Keratinocyte (primary cell): ENCODE results near the gene EIF4ENIF1. TPM values are rescaled to one million over a fixed set of nuclear protein-coding genes. Genes with fewer than 3 reads are reported as not detected.

Experiments used
- DNase-seq: peaks from one replicate; pipeline ENCODE4 v3.0.0-alpha.2; 2011; ENCODE audit warnings: low read depth, missing footprints, low spot score
- FAIRE-seq: peaks from 2 replicates; lab custom pipeline; 2011; peaks lifted over from hg19 to GRCh38; lab: Jason Lieb, UNC
- H2AFZ ChIP-seq: 2 replicates; pipeline ENCODE4 v1.6.0; 2012; ENCODE audit warnings: low read length, control low read depth, inconsistent platforms; ENCODE audit not compliant: control insufficient read depth
- H3K27ac ChIP-seq: 2 replicates; pipeline ENCODE4 v1.5.1; 2011; ENCODE audit warnings: low read length; ENCODE audit not compliant: control insufficient read depth, insufficient read depth
- H3K27me3 ChIP-seq: 3 replicates; pipeline ENCODE4 v1.6.0; 2011; ENCODE audit warnings: low read length; ENCODE audit not compliant: control insufficient read depth, insufficient read depth; ENCODE audit errors: extremely low read depth
- H3K36me3 ChIP-seq, 2 experiments: 2 replicates in 1 of 2; 3 replicates in 1 of 2; pipeline ENCODE4 v1.5.1; 2011; ENCODE audit warnings: low read length in 2 of 2, mild to moderate bottlenecking in 1 of 2; ENCODE audit not compliant: control insufficient read depth in 2 of 2, insufficient read depth in 2 of 2; ENCODE audit errors: extremely low read depth in 1 of 2
- H3K4me1 ChIP-seq: 3 replicates; pipeline ENCODE4 v1.5.1; 2011; ENCODE audit warnings: low read length; ENCODE audit not compliant: control insufficient read depth, insufficient read depth; ENCODE audit errors: extremely low read depth
- H3K4me2 ChIP-seq: 3 replicates; pipeline ENCODE4 v1.6.0; 2011; ENCODE audit warnings: low read depth, low read length; ENCODE audit not compliant: control insufficient read depth, insufficient read depth; ENCODE audit errors: extremely low read depth
- H3K4me3 ChIP-seq, 3 experiments: fragments of 200-600 bp in 1 of 3; sonication (generic) in 1 of 3; 2 replicates in 2 of 3; 3 replicates in 1 of 3; pipeline ENCODE4 v1.5.1; 2011 to 2016; ENCODE audit warnings: low read length in 3 of 3, mild to moderate bottlenecking in 3 of 3, control low read depth in 2 of 3, inconsistent platforms in 1 of 3, low read depth in 1 of 3, mixed read lengths in 1 of 3, mixed run types in 1 of 3, moderate library complexity in 1 of 3; ENCODE audit not compliant: control insufficient read depth in 2 of 3, insufficient read depth in 2 of 3; ENCODE audit errors: extremely low read depth in 1 of 3
- H3K79me2 ChIP-seq: 2 replicates; pipeline ENCODE4 v1.6.0; 2012; ENCODE audit warnings: low read length; ENCODE audit not compliant: control insufficient read depth, insufficient read depth
- H3K9ac ChIP-seq: 3 replicates; pipeline ENCODE4 v1.6.0; 2011; ENCODE audit warnings: low read length; ENCODE audit not compliant: control insufficient read depth, insufficient read depth; ENCODE audit errors: extremely low read depth
- H3K9me1 ChIP-seq: 3 replicates; pipeline ENCODE4 v1.6.0; 2011; ENCODE audit warnings: low read length; ENCODE audit not compliant: control insufficient read depth, insufficient read depth; ENCODE audit errors: extremely low read depth
- H3K9me3 ChIP-seq: 2 replicates; pipeline ENCODE4 v1.5.1; 2012; ENCODE audit warnings: low read depth, low read length; ENCODE audit not compliant: control insufficient read depth
- H4K20me1 ChIP-seq: 3 replicates; pipeline ENCODE4 v1.6.0; 2011; ENCODE audit warnings: low read length; ENCODE audit not compliant: control insufficient read depth, insufficient read depth; ENCODE audit errors: extremely low read depth
- CTCF ChIP-seq, 3 experiments: IDR thresholded peaks in 1 of 3; conservative IDR thresholded peaks in 1 of 3; optimal IDR thresholded peaks in 1 of 3; 2 replicates in 2 of 3; 3 replicates in 1 of 3; pipeline versions ENCODE3 to v1.5.1; 2011; ENCODE audit warnings: low read length in 3 of 3, mild to moderate bottlenecking in 3 of 3, moderate library complexity in 2 of 3, control low read depth in 1 of 3, inconsistent platforms in 1 of 3; ENCODE audit not compliant: insufficient read depth in 2 of 3; ENCODE audit errors: extremely low read depth in 1 of 3
- EZH2 ChIP-seq: IDR thresholded peaks from one replicate; pipeline ENCODE4 v1.6.1; 2012; ENCODE audit warnings: inconsistent platforms, mild to moderate bottlenecking, low read length, moderate library complexity
- dilution Hi-C: fragments of 300-500 bp; cut with MboI; formaldehyde crosslinking; loops from one replicate; pipeline ENCODE4 v1.7.0; 2020; ENCODE audit warnings: low sequenced_read_pairs; ENCODE audit not compliant: extremely low pct_ligation_motif_present
- polyA plus RNA-seq, 5 experiments: library from polyadenylated mRNA; depleted of rRNA in 3 of 5; stranded (reverse) in 3 of 5; stranded (forward) in 1 of 5; unstranded in 1 of 5; fragments of >200 nt; gene quantifications; 1 replicate in 1 of 5; 2 replicates in 3 of 5; 3 replicates in 1 of 5; pipeline versions ENCODE4 v1.2.1 to v1.2.3, GENCODE V29; 2011 to 2012; ENCODE audit warnings: missing spikeins in 2 of 5, low read depth in 1 of 5, low replicate concordance in 1 of 5

Gene EIF4ENIF1
- polyA plus RNA-seq, 1 donor (not counting 4 experiments of a cell fraction or from before 2014, with no cell fraction given), result 14.4 TPM

- no peaks in the 10 kb centered on the region for H3K9me3 ChIP-seq
- H3K27me3 ChIP-seq, result no peaks in the 10 kb centered on the region
- no peak for FAIRE-seq
- H3K4me1 ChIP-seq, result peaks cover 12% of the 10 kb centered on the region
- no peaks in the 10 kb centered on the region for H3K79me2 ChIP-seq
- H3K27ac ChIP-seq, result no peak overlapping the region
- no peaks in the 10 kb centered on the region for H3K9me1 ChIP-seq
- peaks cover 37 to 43% of the 10 kb centered on the region in 2 experiments for H3K36me3 ChIP-seq
- H2AFZ ChIP-seq, result no peak overlapping the region
- DNase-seq, result no peak
- TF ChIP-seq EZH2 (no peak), CTCF (optimal IDR thresholded peaks at IDR 0.05 in 1 of 3, IDR thresholded peaks at IDR 0.05 in 1 of 3, conservative IDR thresholded peaks at IDR 0.05 in 1 of 3; ENCODE audit: extremely low read depth in 1 of 3, insufficient read depth in 2 of 3, low read length in 3 of 3) (no peak)
- dilution Hi-C loops, result no loop called here
- H4K20me1 ChIP-seq, result no peaks in the 10 kb centered on the region
- no peak overlapping the region for H3K9ac ChIP-seq
- no peak overlapping the region for H3K4me2 ChIP-seq
- no peak overlapping the region for H3K4me3 ChIP-seq
These were observed 49.0 kb downstream of the EIF4ENIF1 start for GRCh38 chr22:31440681-31441080.

- no peak overlapping the region for H2AFZ ChIP-seq
- H4K20me1 ChIP-seq, result no peaks in the 10 kb centered on the region
- H3K4me1 ChIP-seq, result peaks cover 13% of the 10 kb centered on the region
- DNase-seq (no peak), FAIRE-seq (no peak)
- H3K79me2 ChIP-seq, result no peaks in the 10 kb centered on the region
- TF ChIP-seq CTCF (optimal IDR thresholded peaks at IDR 0.05 in 1 of 3, IDR thresholded peaks at IDR 0.05 in 1 of 3, conservative IDR thresholded peaks at IDR 0.05 in 1 of 3; ENCODE audit: extremely low read depth in 1 of 3, insufficient read depth in 2 of 3, low read length in 3 of 3) (no peak), EZH2 (no peak)
- H3K36me3 ChIP-seq, result peaks cover 34 to 37% of the 10 kb centered on the region in 2 experiments
- H3K27ac ChIP-seq, result no peak overlapping the region
- H3K9me3 ChIP-seq, result no peaks in the 10 kb centered on the region
- dilution Hi-C loops, result no loop called here
- H3K27me3 ChIP-seq, result no peaks in the 10 kb centered on the region
- no peak overlapping the region for H3K4me3 ChIP-seq
- no peak overlapping the region for H3K9ac ChIP-seq
- H3K4me2 ChIP-seq, result no peak overlapping the region
- H3K9me1 ChIP-seq, result no peaks in the 10 kb centered on the region
These were observed 49.8 kb downstream of the EIF4ENIF1 start for GRCh38 chr22:31439808-31440207.
